HCT116 (cell line): ENCODE data around the gene NRXN2. TPM values are rescaled to one million over a fixed set of nuclear protein-coding genes. Genes with fewer than 3 reads are reported as not detected.

Experiments used
- ATAC-seq: fragments of 200-7000 bp; cut with Tn5 transposase; 2 replicates; pipeline ENCODE4 v1.9.1; 2020; ENCODE audit warnings: mild to moderate bottlenecking, moderate library complexity
- BruUV-seq: library from RNA; stranded (reverse); fragments of 400-500 nt; replicated peaks from 2 replicates; lab custom pipeline; 2021; lab: Mats Ljungman, UMichigan
- CTCF ChIA-PET: fragments of 300-600 bp; sonication (Branson Sonifier 250); formaldehyde crosslinking; loops from one replicate; lab custom pipeline; 2021; ENCODE audit warnings: antibody characterized with exemption; lab: Charles Lee
- POLR2A ChIA-PET: fragments of 300-600, 350-600 bp; sonication (Branson Sonifier 250); formaldehyde crosslinking; loops from one replicate; lab custom pipeline; 2021; ENCODE audit warnings: antibody characterized with exemption; lab: Charles Lee
- RAD21 ChIA-PET, 2 experiments: fragments of 300-600 bp; sonication (Branson Sonifier 250); formaldehyde crosslinking; loops; one replicate each; lab custom pipeline; 2023; ENCODE audit warnings: low total read pairs in 2 of 2; ENCODE audit not compliant: uncharacterized antibody in 2 of 2, unreplicated experiment in 2 of 2, low non-redundant PET in 1 of 2; lab: Charles Lee
- DNase-seq: peaks from one replicate; pipeline ENCODE4 v3.0.0-alpha.2; 2010; ENCODE audit warnings: low read depth, low spot score
- H2AFZ ChIP-seq: fragments of 200-600 bp; shearing (Covaris generic), sonication (generic); 2 replicates; pipeline ENCODE4 v1.6.1; 2017; ENCODE audit warnings: low read depth, mixed run types, mixed read lengths, antibody characterized with exemption, low read length; ENCODE audit not compliant: poor library complexity, severe bottlenecking
- H3K27ac ChIP-seq: 2 replicates; pipeline ENCODE4 v1.5.1; 2012; ENCODE audit warnings: low read depth, low read length
- H3K27me3 ChIP-seq: fragments of 200-600 bp; sonication (generic); 2 replicates; pipeline ENCODE4 v1.6.1; 2016; ENCODE audit warnings: mixed run types, low read length, mixed read lengths; ENCODE audit not compliant: insufficient read depth
- H3K36me3 ChIP-seq, 2 experiments: fragments of 200-500 bp in 1 of 2; fragments of 200-600 bp in 1 of 2; sonication (Bioruptor generic) in 1 of 2; sonication (generic) in 1 of 2; 2 replicates each; pipeline versions ENCODE4 v1.5.1 to v1.6.1; 2014 to 2016; ENCODE audit warnings: low read length in 2 of 2, inconsistent platforms in 1 of 2, mixed read lengths in 1 of 2, mixed run types in 1 of 2; ENCODE audit not compliant: insufficient read depth in 2 of 2, control insufficient read depth in 1 of 2
- H3K4me1 ChIP-seq, 2 experiments: fragments of 200-600 bp in 1 of 2; sonication (generic) in 1 of 2; 2 replicates each; pipeline versions ENCODE4 v1.5.1 to v1.6.1; 2012 to 2017; ENCODE audit warnings: low read length in 2 of 2, inconsistent platforms in 1 of 2, mild to moderate bottlenecking in 1 of 2, mixed read lengths in 1 of 2, mixed run types in 1 of 2, moderate library complexity in 1 of 2; ENCODE audit not compliant: insufficient read depth in 2 of 2, control insufficient read depth in 1 of 2
- H3K4me2 ChIP-seq: fragments of 200-600 bp; sonication (generic); 2 replicates; pipeline ENCODE4 v1.6.1; 2017; ENCODE audit warnings: mixed run types, low read length, mixed read lengths
- H3K4me3 ChIP-seq, 2 experiments: fragments of 200-600 bp in 1 of 2; sonication (generic) in 1 of 2; replicated peaks in 1 of 2; 2 replicates each; pipeline ENCODE4 v1.5.1; 2011 to 2016; ENCODE audit warnings: low read length in 2 of 2, control low read depth in 1 of 2, low read depth in 1 of 2, mild to moderate bottlenecking in 1 of 2, mixed read lengths in 1 of 2, mixed run types in 1 of 2
- H3K79me2 ChIP-seq: fragments of 200-600 bp; sonication (generic); 2 replicates; pipeline ENCODE4 v1.6.1; 2017; ENCODE audit warnings: mild to moderate bottlenecking, mixed run types, low read length, moderate library complexity, mixed read lengths; ENCODE audit not compliant: insufficient read depth
- H3K9ac ChIP-seq: fragments of 200-600 bp; sonication (generic); 2 replicates; pipeline ENCODE4 v1.6.1; 2016; ENCODE audit warnings: low read length, mixed read lengths
- H3K9me2 ChIP-seq: fragments of 200-600 bp; sonication (generic), shearing (Covaris generic); 2 replicates; pipeline ENCODE4 v1.6.1; 2017; ENCODE audit warnings: mixed run types, mild to moderate bottlenecking, moderate library complexity; ENCODE audit not compliant: insufficient read depth
- H3K9me3 ChIP-seq, 2 experiments: fragments of 200-500 bp in 1 of 2; fragments of 200-600 bp in 1 of 2; sonication (Bioruptor generic) in 1 of 2; sonication (generic) in 1 of 2; 2 replicates each; pipeline ENCODE4 v1.6.1; 2014 to 2017; ENCODE audit warnings: low read length in 2 of 2, mixed read lengths in 2 of 2, inconsistent platforms in 1 of 2, low read depth in 1 of 2, mild to moderate bottlenecking in 1 of 2, mixed run types in 1 of 2, moderate library complexity in 1 of 2; ENCODE audit not compliant: control insufficient read depth in 1 of 2, insufficient read depth in 1 of 2
- H4K20me1 ChIP-seq: fragments of 200-600 bp; sonication (generic), shearing (Covaris generic); 2 replicates; pipeline ENCODE4 v1.6.1; 2017; ENCODE audit warnings: mixed run types, mild to moderate bottlenecking, moderate library complexity; ENCODE audit not compliant: insufficient read depth
- CTCF ChIP-seq, 3 experiments: fragments of 200-600 bp in 1 of 3; sonication (generic) in 1 of 3; IDR thresholded peaks in 2 of 3; conservative IDR thresholded peaks in 1 of 3; 2 replicates each; pipeline ENCODE4 v1.5.1; 2012 to 2017; ENCODE audit warnings: low read depth in 2 of 3, low read length in 2 of 3, antibody characterized with exemption in 1 of 3, borderline replicate concordance in 1 of 3, control low read depth in 1 of 3, mild to moderate bottlenecking in 1 of 3, mixed read lengths in 1 of 3, mixed run types in 1 of 3, moderate library complexity in 1 of 3; ENCODE audit not compliant: insufficient read depth in 1 of 3
- POLR2A ChIP-seq: IDR thresholded peaks from 2 replicates; pipeline ENCODE4 v1.7.0; 2011; ENCODE audit warnings: borderline replicate concordance; ENCODE audit not compliant: insufficient read depth, insufficient read length; ENCODE audit errors: extremely low read depth
- POLR2AphosphoS5 ChIP-seq: IDR thresholded peaks from 2 replicates; pipeline ENCODE4 v1.6.1; 2011; ENCODE audit warnings: mild to moderate bottlenecking, low read depth, low read length, moderate library complexity
- RAD21 ChIP-seq: IDR thresholded peaks from 2 replicates; pipeline ENCODE4 v1.6.1; 2012; ENCODE audit warnings: low read depth, mild to moderate bottlenecking
- SIN3A ChIP-seq: IDR thresholded peaks from 2 replicates; pipeline ENCODE4 v1.6.1; 2012; ENCODE audit warnings: low read depth
- intact Hi-C: fragments of 100-400 bp; cut with micrococcal nuclease; formaldehyde crosslinking; loops from 2 replicates; pipeline ENCODE4 v1.10.0; 2022
- total RNA-seq: library from RNA; stranded (reverse); gene quantifications from one replicate; pipeline ENCODE4 v1.2.1, GENCODE V29; 2021; ENCODE audit not compliant: unreplicated experiment
- TF ChIP-seq, protein P1 (sequence below): IDR thresholded peaks from 2 replicates; pipeline ENCODE4 v1.6.1; 2012

The NRXN2 gene
- total RNA-seq, 1 experiment from 2014 or later, result 1.5 TPM

DNA sequence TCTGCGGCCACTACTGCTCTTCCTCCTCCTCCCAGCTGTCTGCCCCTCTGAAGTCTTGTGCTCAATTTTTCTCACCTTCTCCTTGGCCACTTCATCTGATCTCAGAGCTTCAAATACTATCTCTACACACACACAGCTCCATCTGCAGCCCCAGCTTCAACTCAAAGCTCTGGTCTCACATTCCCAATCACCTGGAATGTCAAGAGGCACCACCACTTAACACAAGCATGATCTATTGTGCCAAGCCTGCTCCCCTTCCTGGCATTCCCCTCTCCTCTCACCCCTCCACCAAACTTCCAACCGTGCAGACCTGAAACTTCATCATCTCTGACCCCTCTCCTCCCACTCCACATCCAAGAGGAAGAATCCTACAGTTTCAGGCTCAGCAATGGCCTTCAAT, 17.5 kb downstream of the NRXN2 start:
- CTCF ChIA-PET, result interaction anchor here (1.3 to 3.7 kb wide), 4 partner anchors 12 to 349 kb away, joined by 4 to 50 read pairs (median 4); no protein-coding TSS in a partner anchor
- POLR2A ChIA-PET, result no interaction called here
- intact Hi-C loops, result no loop called here

More for the DNA sequence above, 17.5 kb downstream of the NRXN2 start:
- Histone ChIP-seq H3K79me2 (no peaks in the 10 kb centered on the region), H3K4me1 (peaks cover 3 to 5% of the 10 kb centered on the region in 2 experiments; a peak in 3 of 4 replicates), H3K9me3 (no peaks in the 10 kb centered on the region), H3K36me3 (no peaks in the 10 kb centered on the region), H3K27me3 (peaks cover 11% of the 10 kb centered on the region), H3K27ac (no peak overlapping the region), H3K9me2 (no peaks in the 10 kb centered on the region), H3K4me2 (no peak overlapping the region), H2AFZ (no peak overlapping the region), H4K20me1 (no peaks in the 10 kb centered on the region), H3K9ac (no peak overlapping the region), H3K4me3 (no peak overlapping the region)
- RAD21 ChIA-PET, result no interaction called here
- BruUV-seq, result no TSS peak
- ATAC-seq, result no peak
- no peak for TF ChIP-seq CTCF (IDR thresholded peaks at IDR 0.05 in 2 of 3, conservative IDR thresholded peaks at IDR 0.05 in 1 of 3; ENCODE audit: borderline replicate concordance in 1 of 3, insufficient read depth in 1 of 3, low read depth in 2 of 3, low read length in 2 of 3)
- TF ChIP-seq RAD21, result no peak
- TF ChIP-seq, protein P1, sequence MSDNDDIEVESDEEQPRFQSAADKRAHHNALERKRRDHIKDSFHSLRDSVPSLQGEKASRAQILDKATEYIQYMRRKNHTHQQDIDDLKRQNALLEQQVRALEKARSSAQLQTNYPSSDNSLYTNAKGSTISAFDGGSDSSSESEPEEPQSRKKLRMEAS, result no peak
- no peak for TF ChIP-seq SIN3A
- TF ChIP-seq POLR2AphosphoS5, result no peak
- TF ChIP-seq POLR2A, result no peak
- DNase-seq, result no peak
